Measurements from ENCODE around the gene PLA2G4B. TPM values are rescaled to one million over a fixed set of nuclear protein-coding genes. Genes with fewer than 3 reads are reported as not detected.

Gene PLA2G4B
- polyA plus RNA-seq (ENCODE audit: insufficient read length): 7.0 TPM

- no peak for DNase-seq
These were observed at the start of gene PLA2G4B for GRCh38 chr15:41838400-41838897. Gene PLA2G4B, plus strand, starts transcription at chr15:41838847. Its CDS starts 67 bp downstream, at chr15:41838914.

GRCh38 chr15:41789236-41789635 lies 49.4 kb upstream of the PLA2G4B start:
- DNase-seq: no peak

GRCh38 chr15:41789662-41790061 lies 49.0 kb upstream of the PLA2G4B start:
- DNase-seq: no peak

- DNase-seq: no peak
These were observed 48.5 kb upstream of the PLA2G4B start for GRCh38 chr15:41790169-41790568.

GRCh38 chr15:41790756-41791546 lies 47.7 kb upstream of the PLA2G4B start:
- no peak for DNase-seq

GRCh38 chr15:41791547-41791937 lies 47.1 kb upstream of the PLA2G4B start:
- no peak for DNase-seq

GRCh38 chr15:41792000-41792637 lies 46.5 kb upstream of the PLA2G4B start:
- DNase-seq: no peak

- DNase-seq: no peak
These were observed 44.6 kb upstream of the PLA2G4B start for GRCh38 chr15:41794081-41794480.

- DNase-seq: no peak
These were observed 42.4 kb upstream of the PLA2G4B start for GRCh38 chr15:41795996-41796856.

GRCh38 chr15:41797201-41797944 lies 41.3 kb upstream of the PLA2G4B start:
- DNase-seq: no peak

- DNase-seq: no peak
These were observed 39.8 kb upstream of the PLA2G4B start for GRCh38 chr15:41798607-41799487.

GRCh38 chr15:41799488-41799805 lies 39.2 kb upstream of the PLA2G4B start:
- DNase-seq: no peak

GRCh38 chr15:41801185-41801584 lies 37.5 kb upstream of the PLA2G4B start:
- DNase-seq: no peak

GRCh38 chr15:41801850-41802455 lies 36.7 kb upstream of the PLA2G4B start:
- no peak for DNase-seq

GRCh38 chr15:41804361-41804760 lies 34.3 kb upstream of the PLA2G4B start:
- no peak for DNase-seq

- no peak for DNase-seq
These were observed 33.6 kb upstream of the PLA2G4B start for GRCh38 chr15:41804916-41805666.

- no peak for DNase-seq
These were observed 32.9 kb upstream of the PLA2G4B start for GRCh38 chr15:41805711-41806110.

GRCh38 chr15:41806291-41807181 lies 32.1 kb upstream of the PLA2G4B start:
- DNase-seq: no peak

GRCh38 chr15:41809121-41809520 lies 29.5 kb upstream of the PLA2G4B start:
- no peak for DNase-seq
